HepG2 (cell line): ENCODE measurements around the gene ST7L. TPM values are rescaled to one million over a fixed set of nuclear protein-coding genes. Genes with fewer than 3 reads are reported as not detected.

ENCODE experiments used
- ATAC-seq: fragments of 200-7000 bp; cut with Tn5 transposase; 3 replicates; pipeline ENCODE4 v1.9.1; 2020; ENCODE audit warnings: mild to moderate bottlenecking, moderate library complexity
- Bru-seq: library from RNA; stranded (reverse); fragments of 400-500 nt; gene quantifications from one replicate; lab custom pipeline; 2021; lab: Mats Ljungman, UMichigan
- BruChase-seq, 2 experiments: library from RNA; stranded (reverse); fragments of 400-500 nt; gene quantifications; one replicate each; lab custom pipeline; 2021; lab: Mats Ljungman, UMichigan
- BruUV-seq: library from RNA; stranded (reverse); fragments of 400-500 nt; replicated peaks from 2 replicates; lab custom pipeline; 2021; lab: Mats Ljungman, UMichigan
- CTCF ChIA-PET: fragments of 300-600 bp; formaldehyde crosslinking; extraction: SDS; loops from one replicate; lab custom pipeline; 2021; ENCODE audit warnings: low total read pairs, inconsistent platforms, low intra/inter-chr PET ratio; lab: Yijun Ruan, JAX
- POLR2A ChIA-PET: fragments of 350-600 bp; sonication (Branson Sonifier 250); formaldehyde crosslinking; loops from one replicate; lab custom pipeline; 2020; ENCODE audit warnings: antibody characterized with exemption, inconsistent platforms; lab: Yijun Ruan, JAX
- DNase-seq: peaks from one replicate; pipeline ENCODE4 v3.0.0-alpha.2; 2015; ENCODE audit warnings: low spot score
- FAIRE-seq: peaks from 3 replicates; lab custom pipeline; 2011; peaks lifted over from hg19 to GRCh38; lab: Jason Lieb, UNC
- H2AFZ ChIP-seq: one replicate; pipeline ENCODE4 v1.6.1; 2011; ENCODE audit warnings: low read length, inconsistent platforms
- H3K27ac ChIP-seq: fragments of 300-600 bp; 3 replicates; pipeline ENCODE4 v1.8.0; 2011; ENCODE audit warnings: mixed run types, mild to moderate bottlenecking, mixed read lengths, low read length, inconsistent platforms; ENCODE audit not compliant: insufficient read depth; ENCODE audit errors: extremely low read length
- H3K27me3 ChIP-seq, 2 experiments: fragments of 200-600 bp in 1 of 2; 2 replicates in 1 of 2; 3 replicates in 1 of 2; pipeline versions ENCODE4 v1.6.0 to v1.8.0; 2011; ENCODE audit warnings: low read length in 2 of 2, mild to moderate bottlenecking in 2 of 2, moderate library complexity in 2 of 2, inconsistent platforms in 1 of 2; ENCODE audit not compliant: insufficient read depth in 2 of 2, control insufficient read depth in 1 of 2
- H3K36me3 ChIP-seq, 2 experiments: fragments of 200-600 bp in 1 of 2; replicated peaks in 1 of 2; 2 replicates in 1 of 2; 3 replicates in 1 of 2; pipeline versions ENCODE4 v1.5.1 to v1.8.0; 2011; ENCODE audit warnings: low read length in 2 of 2, inconsistent platforms in 1 of 2; ENCODE audit not compliant: insufficient read depth in 2 of 2, control insufficient read depth in 1 of 2
- H3K4me1 ChIP-seq: 2 replicates; pipeline ENCODE4 v1.5.1; 2012; ENCODE audit warnings: low read length, inconsistent platforms; ENCODE audit not compliant: insufficient read depth
- H3K4me2 ChIP-seq: 2 replicates; pipeline ENCODE4 v1.6.0; 2011; ENCODE audit warnings: low read depth, low read length, inconsistent platforms
- H3K4me3 ChIP-seq, 3 experiments: fragments of 200-600 bp in 1 of 3; sonication (generic), shearing (Covaris generic) in 1 of 3; replicated peaks in 1 of 3; 2 replicates each; pipeline ENCODE4 v1.5.1; 2011 to 2016; ENCODE audit warnings: low read length in 3 of 3, inconsistent platforms in 2 of 3, low read depth in 2 of 3, mild to moderate bottlenecking in 2 of 3, control low read depth in 1 of 3, mixed read lengths in 1 of 3; ENCODE audit not compliant: insufficient read depth in 1 of 3
- H3K79me2 ChIP-seq: one replicate; pipeline ENCODE4 v1.6.1; 2011; ENCODE audit warnings: low read length, inconsistent platforms; ENCODE audit not compliant: insufficient read depth
- H3K9ac ChIP-seq: 2 replicates; pipeline ENCODE4 v1.6.0; 2011; ENCODE audit warnings: mild to moderate bottlenecking, low read depth, low read length, inconsistent platforms; ENCODE audit not compliant: insufficient read depth
- H3K9me3 ChIP-seq: 2 replicates; pipeline ENCODE4 v1.5.1; 2012; ENCODE audit warnings: mild to moderate bottlenecking, low read length
- H4K20me1 ChIP-seq: 2 replicates; pipeline ENCODE4 v1.6.0; 2011; ENCODE audit warnings: inconsistent platforms, mild to moderate bottlenecking, low read length, moderate library complexity; ENCODE audit not compliant: insufficient read depth
- CENPBD1 ChIP-seq: sonication (generic); formaldehyde crosslinking; IDR thresholded peaks from 2 replicates; pipeline ENCODE4 v1.8.0; 2022; ENCODE audit warnings: missing genetic modification reagents, low read depth, mild to moderate bottlenecking, borderline replicate concordance
- GATAD1 ChIP-seq: IDR thresholded peaks from 2 replicates; pipeline ENCODE4 v1.6.1; 2016; ENCODE audit warnings: missing genetic modification reagents, missing compliant biosample characterization
- HNF4G ChIP-seq, 2 experiments: sonication (generic) in 1 of 2; formaldehyde crosslinking in 1 of 2; IDR thresholded peaks; 2 replicates each; pipeline versions ENCODE4 v1.4.0 to v1.6.1; 2011 to 2020; ENCODE audit warnings: borderline replicate concordance in 2 of 2, low read depth in 2 of 2, mild to moderate bottlenecking in 2 of 2, low read length in 1 of 2, missing genetic modification reagents in 1 of 2, moderate library complexity in 1 of 2
- HNRNPK ChIP-seq: fragments of 200-400 bp; formaldehyde crosslinking; IDR thresholded peaks from 2 replicates; pipeline ENCODE4 v1.6.1; 2018; ENCODE audit warnings: low read length, low read depth, moderate library complexity, mild to moderate bottlenecking; ENCODE audit not compliant: poor library complexity, severe bottlenecking
- MIER2 ChIP-seq: IDR thresholded peaks from 2 replicates; pipeline ENCODE4 v1.6.1; 2016; ENCODE audit warnings: missing biosample characterization, missing genetic modification reagents
- SRY ChIP-seq: sonication (generic); formaldehyde crosslinking; IDR thresholded peaks from 2 replicates; pipeline ENCODE4 v1.8.0; 2022; ENCODE audit warnings: mild to moderate bottlenecking, missing genetic modification reagents
- TOE1 ChIP-seq: sonication (generic); formaldehyde crosslinking; IDR thresholded peaks from 2 replicates; pipeline ENCODE4 v1.4.0; 2020; ENCODE audit warnings: mild to moderate bottlenecking, missing genetic modification reagents
- ZFP1 ChIP-seq: IDR thresholded peaks from 2 replicates; pipeline ENCODE4 v1.6.1; 2016
- ZNF205 ChIP-seq: IDR thresholded peaks from 2 replicates; pipeline ENCODE4 v1.6.1; 2018; ENCODE audit warnings: missing biosample characterization, missing genetic modification reagents
- ZNF382 ChIP-seq: sonication (generic); formaldehyde crosslinking; IDR thresholded peaks from 2 replicates; pipeline ENCODE4 v1.5.0; 2020; ENCODE audit warnings: missing genetic modification reagents, mild to moderate bottlenecking, borderline replicate concordance
- ZNF383 ChIP-seq: sonication (generic); formaldehyde crosslinking; IDR thresholded peaks from 2 replicates; pipeline ENCODE4 v1.4.0; 2020; ENCODE audit warnings: missing genetic modification reagents, mild to moderate bottlenecking, borderline replicate concordance
- ZNF619 ChIP-seq: sonication (generic); formaldehyde crosslinking; IDR thresholded peaks from 2 replicates; pipeline ENCODE4 v1.4.0; 2020; ENCODE audit warnings: mild to moderate bottlenecking, missing genetic modification reagents
- ZNF709 ChIP-seq: sonication (generic); formaldehyde crosslinking; IDR thresholded peaks from 2 replicates; pipeline ENCODE4 v1.5.0; 2020; ENCODE audit warnings: mild to moderate bottlenecking, missing genetic modification reagents
- ZNF841 ChIP-seq: sonication (generic); formaldehyde crosslinking; IDR thresholded peaks from 2 replicates; pipeline ENCODE4 v1.8.1; 2023; ENCODE audit warnings: missing genetic modification reagents, borderline replicate concordance
- WGBS: methylation state at CpG from one replicate; pipeline ENCODE4 v1.1.6; 2017; ENCODE audit warnings: low lambda C conversion rate; 5-methylcytosine and 5-hydroxymethylcytosine counted together
- in situ Hi-C: cut with HindIII; loops from 2 replicates; pipeline ENCODE4 v1.10.0; 2017; ENCODE audit warnings: low pct_unique_long_range_greater_than_20kb; ENCODE audit not compliant: extremely low pct_ligation_motif_present
- intact Hi-C: fragments of 100-400 bp; cut with micrococcal nuclease; formaldehyde crosslinking; loops from one replicate; pipeline ENCODE4 v1.10.0; 2022; ENCODE audit not compliant: unreplicated experiment
- long read RNA-seq, 2 experiments: library from RNA in 1 of 2; library from polyadenylated mRNA in 1 of 2; stranded (forward) in 1 of 2; unstranded in 1 of 2; transcript quantifications; one replicate each; pipeline ENCODE4 v2.0.0, GENCODE V29; 2019 to 2022
- polyA minus RNA-seq, 3 experiments: library from RNA; depleted of rRNA, polyadenylated mRNA; stranded (reverse); fragments of >200 nt; gene quantifications; 2 replicates each; pipeline ENCODE4 v1.2.3, GENCODE V29; 2011; ENCODE audit warnings: low replicate concordance in 1 of 3
- polyA plus RNA-seq, 8 experiments: library from polyadenylated mRNA; depleted of rRNA in 3 of 8; stranded (reverse) in 7 of 8; unstranded in 1 of 8; fragments of >200 nt; fragmentation: Illumina TruSeq in 4 of 8; extraction: Trizol in 4 of 8; gene quantifications; 2 replicates each; pipeline versions ENCODE4 v1.2.1 to v1.2.3, GENCODE V29; 2011 to 2016; ENCODE audit warnings: low read depth in 4 of 8, missing spikeins in 1 of 8, mixed read lengths in 1 of 8; ENCODE audit not compliant: insufficient read depth in 1 of 8
- total RNA-seq, 5 experiments: library from RNA; depleted of rRNA; stranded (reverse); fragments of >200 nt; fragmentation: Illumina TruSeq; extraction: Trizol; gene quantifications; 2 replicates each; pipeline ENCODE4 v1.2.3, GENCODE V29; 2016; ENCODE audit warnings: low read depth in 1 of 5

ST7L gene
- total RNA-seq (2016; rRNA removed; fragmentation: Illumina TruSeq; extraction: Trizol), result 8.7 and 19.9 TPM in 2 replicates
- total RNA-seq (2016; cell fraction: cytosol; rRNA removed; fragmentation: Illumina TruSeq; extraction: Trizol; ENCODE audit: low read depth), result 21.7 and 23.1 TPM in 2 replicates
- total RNA-seq (2016; cell fraction: insoluble cytoplasmic fraction; rRNA removed; fragmentation: Illumina TruSeq; extraction: Trizol), result 7.3 and 16.3 TPM in 2 replicates
- 9.9 and 11.4 TPM in 2 replicates for total RNA-seq (2016; cell fraction: membrane; rRNA removed; fragmentation: Illumina TruSeq; extraction: Trizol)
- 21.1 and 31.3 TPM in 2 replicates for total RNA-seq (2016; cell fraction: nucleus; rRNA removed; fragmentation: Illumina TruSeq; extraction: Trizol)
- 8.0 and 8.6 TPM in 2 replicates for polyA plus RNA-seq (2011; rRNA removed)
- 6.1 and 7.4 TPM in 2 replicates for polyA plus RNA-seq (2011; cell fraction: cytosol; rRNA removed)
- 11.6 and 12.4 TPM in 2 replicates for polyA plus RNA-seq (2011; cell fraction: nucleus; rRNA removed)
- 10.5 and 12.2 TPM in 2 replicates for polyA plus RNA-seq (2012)
- polyA plus RNA-seq (2016; cell fraction: cytosol; fragmentation: Illumina TruSeq; extraction: Trizol; ENCODE audit: low read depth), result 3.4 and 3.8 TPM in 2 replicates
- polyA plus RNA-seq (2016; cell fraction: insoluble cytoplasmic fraction; fragmentation: Illumina TruSeq; extraction: Trizol; ENCODE audit: low read depth), result 7.3 and 11.1 TPM in 2 replicates
- polyA plus RNA-seq (2016; cell fraction: membrane; fragmentation: Illumina TruSeq; extraction: Trizol; ENCODE audit: low read depth), result 4.9 and 6.2 TPM in 2 replicates
- polyA plus RNA-seq (2016; cell fraction: nucleus; fragmentation: Illumina TruSeq; extraction: Trizol; ENCODE audit: insufficient read depth, low read depth), result 31.8 and 32.7 TPM in 2 replicates
- 8.0 and 31.3 TPM in 2 replicates for polyA minus RNA-seq (2011; rRNA and poly(A)+ RNA removed; ENCODE audit: low replicate concordance)
- 6.1 and 9.7 TPM in 2 replicates for polyA minus RNA-seq (2011; cell fraction: cytosol; rRNA and poly(A)+ RNA removed)
- polyA minus RNA-seq (2011; cell fraction: nucleus; rRNA and poly(A)+ RNA removed), result 28.5 and 30.1 TPM in 2 replicates
- percentile 71 among the genes with signal in this experiment for Bru-seq, nascent RNA
- percentile 59 among the genes with signal in this experiment for BruChase-seq, experiment 1, labeled RNA remaining after a 6-hour chase
- percentile 71 among the genes with signal in this experiment for BruChase-seq, experiment 2, labeled RNA remaining after a 2-hour chase
- long read RNA-seq, experiment 1, full-length matches to known transcripts, result 6 of 15 reads
- long read RNA-seq, experiment 1, partial matches to known transcripts, result 6 of 15 reads
- long read RNA-seq, experiment 1, other reads (novel, unspliced or antisense), result 3 of 15 reads
- long read RNA-seq, experiment 2, full-length matches to known transcripts, result 6 of 19 reads
- long read RNA-seq, experiment 2, partial matches to known transcripts, result 1 of 19 reads
- long read RNA-seq, experiment 2, other reads (novel, unspliced or antisense), result 12 of 19 reads

GRCh38 chr1:112618721-112619517 is at the start of gene ST7L:
Gene ST7L, minus strand, starts transcription at chr1:112619141. Its CDS starts 28 bp downstream, at chr1:112619113.
- Histone ChIP-seq H3K4me3 (peak within 1 kb of the TSS; percentile 88 to 94 (median 92)), H3K4me2 (peak within 1 kb of the TSS; percentile 89), H3K27ac (peak within 1 kb of the TSS; percentile 95), H3K27me3 (no peaks in the 10 kb centered on the region; a peak in 2 of 5 replicates), H3K4me1 (peaks cover 32% of the 10 kb centered on the region), H3K79me2 (peaks cover 65% of the 10 kb centered on the region), H4K20me1 (peaks cover 13% of the 10 kb centered on the region), H2AFZ (no peak within 1 kb of the TSS), H3K9me3 (no peaks in the 10 kb centered on the region), H3K36me3 (peaks cover 0 to 8% of the 10 kb centered on the region in 2 experiments; a peak in 2 of 5 replicates), H3K9ac (peak within 1 kb of the TSS; percentile 96)
- ATAC-seq, result peak; percentile 90
- intact Hi-C loops, result loop anchor here (1.0 to 2.0 kb wide), 2 partner anchors 56 to 88 kb away; partner anchors contain the start of genes MOV10 and RHOC
- in situ Hi-C loops, result loop anchor here (5.0 kb wide), 2 partner anchors 88 to 227 kb away; partner anchors contain the start of gene RHOC
- peak; percentile 59 for DNase-seq
- ChIA-PET POLR2A (interaction anchor here (0.6 to 2.1 kb wide), 13 partner anchors 9 to 1139 kb away, joined by 3 to 24 read pairs (median 5); partner anchors contain the start of genes MOV10 and PPM1J), CTCF (no interaction called here)
- no TSS peak for BruUV-seq
- WGBS, result under 1% methylated on average over 26 of the region's 48 CpGs
- FAIRE-seq, result peak; percentile 36
- TF ChIP-seq ZNF383 (CRISPR knock-in tag) (no peak), ZFP1 (CRISPR knock-in tag) (no peak), CENPBD1 (CRISPR knock-in tag) (no peak), SRY (CRISPR knock-in tag) (no peak), ZNF382 (CRISPR knock-in tag) (no peak), MIER2 (CRISPR knock-in tag) (peak; percentile 68; the same call in 1 of the 2 replicates), HNRNPK (peak; percentile 12), HNF4G (IDR thresholded peaks at IDR 0.05; ENCODE audit: borderline replicate concordance, low read depth, low read length) (no peak), HNF4G (CRISPR knock-in tag; IDR thresholded peaks at IDR 0.05; ENCODE audit: borderline replicate concordance, low read depth) (no peak), ZNF205 (CRISPR knock-in tag) (0 out of 2 replicates have a peak, but pooled peaks have one; percentile 14), ZNF841 (CRISPR knock-in tag) (no peak), GATAD1 (CRISPR knock-in tag) (peak; percentile 94), ZNF709 (CRISPR knock-in tag) (no peak), ZNF619 (CRISPR knock-in tag) (no peak), TOE1 (CRISPR knock-in tag) (0 out of 2 replicates have a peak, but pooled peaks have one; percentile 3)
